ENCODE measurements around the gene MYO1D. TPM values are rescaled to one million over a fixed set of nuclear protein-coding genes. Genes with fewer than 3 reads are reported as not detected.
A peak's percentile ranks its signal among the peaks of the same experiment; 100 is the strongest.

The MYO1D gene
- total RNA-seq, 2 donors from 2014 or later, result 42.9 to 43.7 TPM

DNA sequence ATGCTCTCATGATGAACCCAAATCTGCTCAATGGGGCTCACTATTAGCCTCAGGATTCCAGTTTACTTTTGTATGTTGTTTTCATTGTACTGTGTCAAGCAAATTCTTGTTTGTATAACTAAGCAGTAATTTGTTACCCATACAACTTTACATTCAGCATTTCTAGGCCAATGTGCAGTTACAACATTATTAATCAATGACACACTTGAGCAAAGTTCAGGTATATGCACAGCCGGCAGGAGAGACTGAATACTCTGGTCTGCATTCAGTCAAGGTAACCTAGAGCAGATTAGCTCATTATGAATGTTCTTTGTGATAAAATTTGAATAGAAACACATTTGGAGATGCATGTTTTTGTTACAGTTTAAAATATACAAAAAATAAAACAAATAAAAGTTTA, 2.2 kb upstream of the MYO1D start:
- no peak overlapping the region for H3K9ac ChIP-seq (ENCODE audit: extremely low read depth, low read length, poor library complexity, severe bottlenecking)
- WGBS, 2 experiments (ENCODE audit: insufficient coverage in 1 of 2, insufficient read length in 1 of 2), result 84 to 100% methylated on average over 1 of the region's 1 CpG
- H3K27ac Mint-ChIP-seq, result no peak overlapping the region
- H3K27ac ChIP-seq (ENCODE audit: low read depth, low read length), result no peak overlapping the region
- no peaks in the 10 kb centered on the region for H3K36me3 ChIP-seq (ENCODE audit: control insufficient read depth, insufficient read depth, low read length)
- no peaks in the 10 kb centered on the region for H3K4me1 ChIP-seq (ENCODE audit: control insufficient read depth, insufficient read depth, low read length)
- peaks cover 2% of the 10 kb centered on the region for H3K27me3 Mint-ChIP-seq (ENCODE audit: insufficient read depth)
- H3K4me3 ChIP-seq (ENCODE audit: low read length), result no peak overlapping the region
- no peaks in the 10 kb centered on the region for H3K9me3 ChIP-seq (ENCODE audit: control insufficient read depth, low read length)
- H3K36me3 Mint-ChIP-seq (ENCODE audit: low read depth), result no peaks in the 10 kb centered on the region
- no peak overlapping the region for H3K4me3 Mint-ChIP-seq
- no peak for DNase-seq
- H3K9me3 Mint-ChIP-seq, result no peaks in the 10 kb centered on the region
- peaks cover 15% of the 10 kb centered on the region for H3K4me1 Mint-ChIP-seq
- TF ChIP-seq, protein P1, sequence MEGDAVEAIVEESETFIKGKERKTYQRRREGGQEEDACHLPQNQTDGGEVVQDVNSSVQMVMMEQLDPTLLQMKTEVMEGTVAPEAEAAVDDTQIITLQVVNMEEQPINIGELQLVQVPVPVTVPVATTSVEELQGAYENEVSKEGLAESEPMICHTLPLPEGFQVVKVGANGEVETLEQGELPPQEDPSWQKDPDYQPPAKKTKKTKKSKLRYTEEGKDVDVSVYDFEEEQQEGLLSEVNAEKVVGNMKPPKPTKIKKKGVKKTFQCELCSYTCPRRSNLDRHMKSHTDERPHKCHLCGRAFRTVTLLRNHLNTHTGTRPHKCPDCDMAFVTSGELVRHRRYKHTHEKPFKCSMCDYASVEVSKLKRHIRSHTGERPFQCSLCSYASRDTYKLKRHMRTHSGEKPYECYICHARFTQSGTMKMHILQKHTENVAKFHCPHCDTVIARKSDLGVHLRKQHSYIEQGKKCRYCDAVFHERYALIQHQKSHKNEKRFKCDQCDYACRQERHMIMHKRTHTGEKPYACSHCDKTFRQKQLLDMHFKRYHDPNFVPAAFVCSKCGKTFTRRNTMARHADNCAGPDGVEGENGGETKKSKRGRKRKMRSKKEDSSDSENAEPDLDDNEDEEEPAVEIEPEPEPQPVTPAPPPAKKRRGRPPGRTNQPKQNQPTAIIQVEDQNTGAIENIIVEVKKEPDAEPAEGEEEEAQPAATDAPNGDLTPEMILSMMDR (conservative IDR thresholded peaks at IDR 0.05), result no peak
- no peaks in the 10 kb centered on the region for H3K27me3 ChIP-seq (ENCODE audit: control insufficient read depth, insufficient read depth, low read length, poor library complexity, severe bottlenecking)

DNA sequence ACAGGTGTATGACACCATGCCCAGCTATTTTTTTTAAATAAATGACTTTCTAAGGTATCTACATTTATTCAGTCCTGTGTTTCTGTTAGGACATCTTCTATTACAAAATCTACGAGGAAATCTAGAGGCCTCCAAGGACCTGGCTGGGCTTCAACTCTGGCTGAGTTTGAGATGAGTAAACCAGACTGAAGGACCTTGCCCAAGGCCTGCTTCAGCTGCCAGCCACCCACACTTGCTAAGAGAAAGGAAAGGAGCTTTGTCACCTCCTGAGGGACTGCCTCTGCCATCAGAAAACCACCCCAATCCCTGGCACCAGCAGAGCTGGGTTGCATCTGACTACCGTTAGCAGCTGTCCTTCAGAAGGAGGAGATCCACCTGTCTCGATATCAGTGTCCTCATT, 1.3 kb upstream of the MYO1D start:
- Mint-ChIP-seq H3K27ac (no peak overlapping the region), H3K4me3 (no peak overlapping the region), H3K27me3 (ENCODE audit: insufficient read depth) (peaks cover 2% of the 10 kb centered on the region), H3K36me3 (ENCODE audit: low read depth) (no peaks in the 10 kb centered on the region), H3K9me3 (no peaks in the 10 kb centered on the region), H3K4me1 (peaks cover 24% of the 10 kb centered on the region)
- no peak overlapping the region for H3K27ac ChIP-seq (ENCODE audit: low read depth, low read length)
- no peak overlapping the region for H3K4me3 ChIP-seq (ENCODE audit: low read length)
- 93 to 100% methylated on average over 3 of the region's 3 CpGs for WGBS, 2 experiments (ENCODE audit: insufficient coverage in 1 of 2, insufficient read length in 1 of 2)
- no peaks in the 10 kb centered on the region for H3K4me1 ChIP-seq (ENCODE audit: control insufficient read depth, insufficient read depth, low read length)
- no peaks in the 10 kb centered on the region for H3K9me3 ChIP-seq (ENCODE audit: control insufficient read depth, low read length)
- no peaks in the 10 kb centered on the region for H3K36me3 ChIP-seq (ENCODE audit: control insufficient read depth, insufficient read depth, low read length)
- TF ChIP-seq, protein P1 (conservative IDR thresholded peaks at IDR 0.05), result no peak
- DNase-seq, result no peak
- H3K9ac ChIP-seq (ENCODE audit: extremely low read depth, low read length, poor library complexity, severe bottlenecking), result no peak overlapping the region
- H3K27me3 ChIP-seq (ENCODE audit: control insufficient read depth, insufficient read depth, low read length, poor library complexity, severe bottlenecking), result no peaks in the 10 kb centered on the region

DNA sequence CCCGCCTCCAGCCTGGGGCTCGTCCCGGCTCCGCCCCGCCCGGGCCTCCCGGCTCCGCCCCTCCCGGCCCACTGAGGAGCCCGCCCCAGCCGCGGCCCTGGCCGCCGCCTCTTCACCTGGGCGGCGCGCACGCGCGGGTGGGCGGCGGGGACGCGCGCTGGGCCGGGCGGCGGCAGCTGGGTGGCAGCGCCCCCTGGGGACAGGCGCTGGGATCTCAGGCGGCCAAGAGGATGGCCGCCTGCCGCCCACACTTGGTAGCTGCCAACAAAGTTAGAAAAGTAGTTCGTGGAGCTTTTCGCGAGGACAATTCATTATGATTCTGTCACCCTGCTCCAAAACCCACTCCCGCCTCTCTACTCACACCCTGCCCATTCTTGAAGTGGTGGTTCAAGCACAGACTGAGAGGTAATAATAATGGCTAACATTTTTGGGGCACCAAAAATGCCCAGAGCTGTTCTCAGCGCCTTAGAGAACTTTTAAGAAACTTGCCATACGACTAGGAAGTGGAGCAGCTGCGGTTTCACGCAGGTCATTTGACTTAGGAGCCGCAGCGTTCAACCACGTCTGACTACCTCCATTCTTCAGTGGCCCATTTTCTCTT, 340 bp upstream of the MYO1D start:
- Mint-ChIP-seq H3K4me3 (peak overlapping the region; percentile 75), H3K27ac (peak overlapping the region; percentile 74), H3K27me3 (ENCODE audit: insufficient read depth) (peaks cover 2% of the 10 kb centered on the region), H3K4me1 (peaks cover 25% of the 10 kb centered on the region), H3K36me3 (ENCODE audit: low read depth) (no peaks in the 10 kb centered on the region), H3K9me3 (no peaks in the 10 kb centered on the region)
- Histone ChIP-seq H3K36me3 (ENCODE audit: control insufficient read depth, insufficient read depth, low read length) (no peaks in the 10 kb centered on the region), H3K9me3 (ENCODE audit: control insufficient read depth, low read length) (no peaks in the 10 kb centered on the region), H3K4me1 (ENCODE audit: control insufficient read depth, insufficient read depth, low read length) (no peaks in the 10 kb centered on the region), H3K27ac (ENCODE audit: low read depth, low read length) (no peak overlapping the region), H3K27me3 (ENCODE audit: control insufficient read depth, insufficient read depth, low read length, poor library complexity, severe bottlenecking) (no peaks in the 10 kb centered on the region), H3K4me3 (ENCODE audit: low read length) (peak overlapping the region; percentile 68), H3K9ac (ENCODE audit: extremely low read depth, low read length, poor library complexity, severe bottlenecking) (no peak overlapping the region)
- TF ChIP-seq, protein P1 (conservative IDR thresholded peaks at IDR 0.05), result peak; percentile 88
- 4 to 37% methylated on average over 2 to 44 of the region's 44 CpGs for WGBS, 2 experiments (ENCODE audit: insufficient coverage in 1 of 2, insufficient read length in 1 of 2)
- peak; percentile 99 for DNase-seq
